ENCODE measurements around the gene SORBS2.

- TF ChIP-seq CTCF (IDR thresholded peaks at IDR 0.05; ENCODE audit: extremely low read depth in 1 of 2, insufficient read depth in 1 of 2, low read depth in 1 of 2, low read length in 2 of 2) = no peak
- TF ChIP-seq POLR2A (IDR thresholded peaks at IDR 0.05; ENCODE audit: low read depth, low read length) = no peak
- no peak for TF ChIP-seq EZH2 (IDR thresholded peaks at IDR 0.05; ENCODE audit: borderline replicate concordance, low read depth, low read length, severe bottlenecking)
- TF ChIP-seq JUN (IDR thresholded peaks at IDR 0.05; ENCODE audit: borderline replicate concordance, insufficient read depth, insufficient read length, low read depth) = no peak
Observed at GRCh38 chr4:185654311-185654710, 157.7 kb downstream of the SORBS2 start.

All from endothelial cell of umbilical vein (primary cell).